Hematopoietic multipotent progenitor cell treated with erythropoietin and hydrocortisone succinate and interleukin-3 and kit ligand, for 17 days (in vitro differentiated cells): Measurements from ENCODE around the gene COCH.
"Not testable (repeated sequence)": the region's sequence is repeated elsewhere in the genome, so short reads cannot be mapped to it uniquely, and the experiment has no call there.

Experiments
- DNase-seq: peaks from one replicate; pipeline ENCODE4 v3.0.0-alpha.2; 2015; ENCODE audit warnings: low spot score

The COCH gene

DNA sequence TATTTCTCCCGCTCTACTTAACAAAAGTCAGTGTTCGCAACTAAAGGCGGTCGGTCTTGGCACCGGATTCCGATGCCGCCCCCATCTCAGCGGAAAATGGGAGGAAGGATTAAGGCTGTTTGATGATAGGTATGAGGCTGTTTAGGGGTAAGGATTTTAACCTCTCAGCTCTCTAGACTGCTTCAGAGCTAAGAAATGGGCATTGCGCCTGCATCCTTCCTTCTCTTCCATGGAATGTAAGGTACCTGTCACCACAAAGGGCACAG lies 1.4 kb downstream of the COCH start:
- DNase-seq, result no peak

DNA sequence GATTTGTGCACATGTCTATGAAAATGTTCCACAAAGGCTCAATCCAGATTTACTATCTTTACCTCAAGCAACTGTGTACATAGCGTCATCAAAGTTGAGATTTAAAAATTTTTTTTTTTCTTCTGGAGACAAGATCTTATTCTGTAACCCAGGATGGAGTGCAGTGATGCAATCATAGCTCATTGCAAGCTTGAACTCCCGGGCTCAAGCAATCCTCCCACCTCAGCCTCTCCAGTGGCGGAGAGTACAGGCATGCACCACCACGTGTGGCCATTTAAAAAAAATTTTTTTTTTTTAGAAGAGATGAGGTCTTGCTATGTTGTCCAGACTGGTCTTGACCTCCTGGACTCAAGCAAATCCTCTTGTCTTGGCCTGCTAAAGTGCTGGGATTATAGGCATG lies 2.3 kb downstream of the COCH start:
- DNase-seq, result no peak

GRCh38 chr14:30882431-30882830 lies 8.1 kb downstream of the COCH start:
- DNase-seq, result no peak

- DNase-seq, result no peak
These were observed 9.3 kb downstream of the COCH start for GRCh38 chr14:30883508-30884294.

DNA sequence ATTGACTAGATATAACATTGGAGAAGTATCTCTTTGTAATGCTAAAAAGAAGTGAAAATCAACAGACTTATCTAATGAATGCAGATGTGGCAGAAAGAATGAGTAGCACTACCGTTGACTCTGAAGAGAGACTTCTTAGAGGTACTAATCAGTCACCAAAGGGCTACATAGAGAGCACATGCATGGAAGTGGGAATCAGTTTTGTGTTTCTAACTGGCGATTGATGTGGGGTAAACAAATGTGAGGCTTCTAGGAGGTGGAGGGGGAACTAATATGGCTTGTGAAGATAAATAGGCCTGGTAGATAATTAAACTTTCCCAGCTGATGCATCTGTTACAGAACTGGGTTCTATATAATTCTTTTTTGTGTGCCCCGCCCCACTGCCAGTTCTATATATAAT lies 10.5 kb downstream of the COCH start:
- DNase-seq, result no peak

GRCh38 chr14:30885840-30886740 lies 11.7 kb downstream of the COCH start:
- no peak for DNase-seq

- no peak for DNase-seq
These were observed 14.3 kb downstream of the COCH start for GRCh38 chr14:30888480-30889243.

- DNase-seq, result no peak
These were observed 14.9 kb downstream of the COCH start for GRCh38 chr14:30889244-30889594.

DNA sequence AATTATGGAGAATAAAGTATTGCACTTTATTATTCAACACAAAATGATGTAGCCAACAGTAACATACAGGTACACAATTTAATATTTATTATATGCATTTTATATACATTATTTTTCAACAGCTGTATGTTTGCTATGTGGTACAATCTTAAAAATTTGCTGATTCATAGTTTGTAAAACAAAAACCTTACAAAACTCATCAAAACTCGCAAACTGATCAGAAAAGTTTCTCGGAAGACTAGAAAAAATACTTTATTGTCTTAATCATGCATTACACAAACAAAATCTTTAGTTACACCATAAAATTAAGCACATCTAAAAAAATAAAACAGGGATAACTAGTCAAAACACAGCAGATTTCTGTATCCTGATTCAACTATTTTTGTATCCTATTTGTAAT lies 19.5 kb downstream of the COCH start:
- no peak for DNase-seq

DNA sequence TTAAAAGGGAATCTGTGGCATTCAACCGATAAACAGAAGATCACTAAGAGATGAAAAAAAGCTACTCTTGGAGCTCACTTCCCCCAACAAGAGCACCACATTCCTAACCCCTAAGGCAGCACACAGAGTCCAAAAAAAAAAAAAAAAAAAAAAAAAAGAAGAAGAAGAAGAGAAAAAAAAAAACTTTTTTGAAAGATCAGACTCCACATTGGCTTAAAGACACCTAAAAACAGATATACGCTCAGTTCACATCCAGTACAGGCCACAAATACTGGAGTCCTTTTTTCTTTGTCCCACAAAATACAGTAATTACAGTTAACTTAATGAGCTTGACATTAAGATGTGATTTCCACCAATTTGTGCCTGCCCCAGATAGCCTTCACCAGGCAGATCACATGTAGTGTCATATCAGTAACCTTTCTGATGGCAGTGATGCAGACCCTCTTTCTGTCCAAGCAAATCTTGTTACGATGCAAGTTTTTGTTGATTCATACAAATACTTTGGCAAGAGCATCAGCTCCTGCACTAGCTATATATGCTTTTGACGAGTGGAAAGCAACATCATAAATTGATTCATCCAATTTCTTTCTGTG lies 20.7 kb downstream of the COCH start:
- DNase-seq, result no peak

- DNase-seq, result no peak
These were observed 22.1 kb downstream of the COCH start for GRCh38 chr14:30896435-30896834.

DNA sequence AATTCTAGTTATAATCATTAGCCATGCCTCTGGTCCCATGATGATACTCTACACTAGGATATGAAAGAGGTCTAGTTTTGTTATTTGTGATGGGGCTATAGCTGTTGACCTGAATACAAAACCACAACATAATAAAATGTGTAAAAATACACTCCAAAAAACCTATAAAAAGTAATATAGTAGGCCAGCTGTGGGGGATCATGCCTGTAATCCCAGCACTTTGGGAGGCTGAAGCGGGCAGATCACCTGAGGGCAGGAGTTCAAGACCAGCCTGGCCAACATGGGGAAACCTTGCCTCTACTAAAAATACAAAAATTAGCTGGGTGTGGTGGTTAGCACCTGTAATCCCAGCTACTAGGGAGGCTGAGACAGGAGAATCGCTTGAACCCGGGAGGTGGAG lies 22.8 kb downstream of the COCH start:
- DNase-seq, result not testable (repeated sequence)

DNA sequence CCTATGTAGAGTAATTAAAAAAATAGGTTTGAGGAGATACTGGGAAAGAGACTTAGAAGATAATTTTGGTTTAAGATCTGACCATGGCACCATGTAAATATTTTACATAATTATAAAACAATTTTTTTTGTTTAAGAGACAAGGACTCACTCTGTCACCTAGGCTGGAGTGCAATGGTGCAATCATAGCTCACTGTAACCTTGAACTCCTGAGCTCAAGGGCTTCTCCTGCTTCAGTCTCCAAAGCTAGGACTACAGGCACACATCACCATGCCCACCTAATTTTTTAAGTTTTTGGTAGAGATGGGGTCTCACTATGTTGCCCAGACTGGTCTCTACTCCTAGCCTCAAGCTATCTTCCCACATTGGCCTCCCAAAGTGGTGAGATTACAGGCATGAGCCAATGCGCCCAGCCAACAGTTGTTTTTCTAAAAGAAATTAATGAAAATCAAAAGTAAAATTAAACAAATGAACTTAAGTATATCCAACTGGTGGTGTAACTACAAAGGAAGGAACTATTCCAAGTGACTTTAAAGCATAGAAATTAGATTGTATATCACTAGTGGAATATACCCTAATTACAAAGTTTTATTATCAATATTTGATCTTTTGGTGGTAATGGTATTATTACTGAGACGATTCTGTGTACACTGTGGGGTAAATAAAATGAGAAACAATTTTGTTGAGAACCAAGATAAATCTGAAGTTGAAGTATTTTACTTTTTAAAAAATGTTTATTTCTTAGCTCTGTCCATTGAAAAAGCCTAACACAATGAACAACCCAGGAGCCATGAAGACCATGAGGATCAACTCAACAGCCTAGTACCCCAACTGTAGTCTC lies 29.1 kb downstream of the COCH start:
- DNase-seq, result no peak

- DNase-seq, result no peak
These were observed 32.6 kb downstream of the COCH start for GRCh38 chr14:30906752-30907658.

DNA sequence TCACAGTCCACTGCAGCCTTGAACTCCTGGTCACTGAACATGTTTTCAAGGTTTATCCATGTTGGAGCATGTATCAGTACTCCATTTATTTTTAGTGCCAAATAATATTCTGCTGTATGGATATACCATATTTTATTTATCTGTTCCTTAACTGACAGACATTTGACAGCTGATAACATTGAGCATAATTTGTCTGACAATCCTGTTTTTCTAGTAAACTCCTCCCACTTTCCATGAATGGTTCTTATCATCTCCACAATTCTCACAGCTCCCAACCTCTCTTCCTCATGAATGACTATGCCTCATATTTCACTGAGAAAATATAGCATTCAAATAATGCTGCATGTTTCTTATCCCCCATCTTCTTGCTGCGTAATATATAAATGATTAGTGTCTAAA lies 33.3 kb downstream of the COCH start:
- DNase-seq, result no peak

- no peak for DNase-seq
These were observed 34.5 kb downstream of the COCH start for GRCh38 chr14:30908826-30909225.

DNA sequence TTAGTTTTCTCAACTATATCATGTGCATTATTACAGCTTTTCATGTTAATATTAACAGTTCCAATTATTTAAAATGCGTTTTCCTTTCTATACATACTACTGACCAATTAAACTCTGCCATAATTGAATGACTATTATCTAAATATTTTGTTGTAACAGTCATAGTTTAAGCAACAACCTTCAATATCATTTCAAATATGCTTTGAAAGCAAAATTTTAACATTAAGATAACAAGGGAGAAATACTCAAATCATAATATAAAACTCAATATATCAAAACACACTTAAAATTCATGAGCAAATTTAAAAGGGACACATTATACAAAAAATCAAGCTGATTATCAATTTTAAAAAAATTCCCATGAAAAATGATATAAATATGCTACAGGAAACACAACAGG lies 40.5 kb downstream of the COCH start:
- DNase-seq, result no peak

- no peak for DNase-seq
These were observed 41.2 kb downstream of the COCH start for GRCh38 chr14:30915596-30915995.

GRCh38 chr14:30921305-30921704 lies 46.9 kb downstream of the COCH start:
- DNase-seq, result no peak

GRCh38 chr14:30921788-30922187 lies 47.4 kb downstream of the COCH start:
- DNase-seq, result no peak

GRCh38 chr14:30925254-30925653 lies 50.9 kb downstream of the COCH start:
- DNase-seq, result no peak
